Astrocyte (in vitro differentiated cells and primary cell): ENCODE measurements around the gene PCYT2. TPM values are rescaled to one million over a fixed set of nuclear protein-coding genes. Genes with fewer than 3 reads are reported as not detected.

ENCODE experiments used
- DNase-seq: peaks from one replicate; pipeline ENCODE4 v3.0.0-alpha.2; 2010; ENCODE audit warnings: low read depth
- FAIRE-seq: peaks from 2 replicates; lab custom pipeline; 2011; peaks lifted over from hg19 to GRCh38; lab: Jason Lieb, UNC
- H2AFZ ChIP-seq: 2 replicates; pipeline ENCODE4 v1.6.0; 2012; ENCODE audit warnings: low read depth, low read length, inconsistent platforms
- H3K27ac ChIP-seq: 2 replicates; pipeline ENCODE4 v1.5.1; 2011; ENCODE audit warnings: low read depth, low read length, inconsistent platforms
- H3K27me3 ChIP-seq: 2 replicates; pipeline ENCODE4 v1.6.0; 2011; ENCODE audit warnings: low read length, inconsistent platforms; ENCODE audit not compliant: insufficient read depth
- H3K36me3 ChIP-seq: 2 replicates; pipeline ENCODE4 v1.5.1; 2011; ENCODE audit warnings: low read length, inconsistent platforms; ENCODE audit not compliant: insufficient read depth
- H3K4me1 ChIP-seq: 2 replicates; pipeline ENCODE4 v1.5.1; 2011; ENCODE audit warnings: low read length, inconsistent platforms; ENCODE audit not compliant: insufficient read depth
- H3K4me2 ChIP-seq: 2 replicates; pipeline ENCODE4 v1.6.0; 2012; ENCODE audit warnings: low read length, inconsistent platforms
- H3K4me3 ChIP-seq: 2 replicates; pipeline ENCODE4 v1.5.1; 2011; ENCODE audit warnings: low read depth, mild to moderate bottlenecking, low read length, inconsistent platforms; ENCODE audit not compliant: insufficient read depth
- H3K79me2 ChIP-seq: 2 replicates; pipeline ENCODE4 v1.6.0; 2012; ENCODE audit warnings: mild to moderate bottlenecking, low read length, inconsistent platforms; ENCODE audit not compliant: insufficient read depth
- H3K9ac ChIP-seq: 2 replicates; pipeline ENCODE4 v1.6.0; 2012; ENCODE audit warnings: mild to moderate bottlenecking, low read length, inconsistent platforms
- H3K9me3 ChIP-seq: 2 replicates; pipeline ENCODE4 v1.5.1; 2012; ENCODE audit warnings: low read depth, mild to moderate bottlenecking, low read length, inconsistent platforms; ENCODE audit not compliant: insufficient read depth
- H4K20me1 ChIP-seq: 2 replicates; pipeline ENCODE4 v1.6.0; 2012; ENCODE audit warnings: low read length, inconsistent platforms; ENCODE audit not compliant: insufficient read depth
- H3K27ac Mint-ChIP-seq: one replicate; pipeline ENCODE4 v1.8.0; 2021; ENCODE audit warnings: mild to moderate bottlenecking, mixed read lengths; ENCODE audit not compliant: unreplicated experiment
- H3K27me3 Mint-ChIP-seq: one replicate; pipeline ENCODE4 v1.8.0; 2021; ENCODE audit warnings: low read depth, mixed read lengths; ENCODE audit not compliant: unreplicated experiment
- H3K36me3 Mint-ChIP-seq: one replicate; pipeline ENCODE4 v1.8.0; 2021; ENCODE audit warnings: low read depth, mixed read lengths; ENCODE audit not compliant: unreplicated experiment
- H3K4me1 Mint-ChIP-seq: one replicate; pipeline ENCODE4 v1.8.0; 2021; ENCODE audit warnings: low read depth, mixed read lengths; ENCODE audit not compliant: unreplicated experiment
- H3K4me3 Mint-ChIP-seq: one replicate; pipeline ENCODE4 v1.8.0; 2021; ENCODE audit warnings: mild to moderate bottlenecking, moderate library complexity, mixed read lengths; ENCODE audit not compliant: unreplicated experiment
- H3K9me3 Mint-ChIP-seq: one replicate; pipeline ENCODE4 v1.8.0; 2021; ENCODE audit warnings: mild to moderate bottlenecking, mixed read lengths; ENCODE audit not compliant: unreplicated experiment
- CTCF ChIP-seq: IDR thresholded peaks from 2 replicates; pipeline ENCODE4 v1.5.1; 2011; ENCODE audit warnings: low read depth, mild to moderate bottlenecking, inconsistent platforms, low read length, moderate library complexity; ENCODE audit not compliant: insufficient read depth
- EZH2 ChIP-seq: IDR thresholded peaks from 2 replicates; pipeline ENCODE4 v1.6.1; 2012; ENCODE audit warnings: mild to moderate bottlenecking, low read length, inconsistent platforms; ENCODE audit not compliant: insufficient read depth
- total RNA-seq: library from RNA; stranded (reverse); gene quantifications from 2 replicates; pipeline ENCODE4 v1.2.1, GENCODE V29; 2021

The PCYT2 gene
- total RNA-seq, 1 donor from 2014 or later: 31.6 TPM

GRCh38 chr17:81934098-81934757 lies 23.0 kb upstream of the PCYT2 start:
- H3K9me3 Mint-ChIP-seq: no peaks in the 10 kb centered on the region

GRCh38 chr17:81933178-81933699 lies 22.0 kb upstream of the PCYT2 start:
- Mint-ChIP-seq H3K27ac (no peak overlapping the region), H3K4me3 (peak overlapping the region; percentile 40), H3K9me3 (no peaks in the 10 kb centered on the region), H3K27me3 (no peaks in the 10 kb centered on the region), H3K4me1 (peaks cover 5% of the 10 kb centered on the region), H3K36me3 (peaks cover 10% of the 10 kb centered on the region)
- H3K4me1 ChIP-seq: peaks cover 13% of the 10 kb centered on the region
- TF ChIP-seq EZH2 (no peak), CTCF (no peak)
- no peak overlapping the region for H3K4me3 ChIP-seq
- peaks cover 37% of the 10 kb centered on the region for H4K20me1 ChIP-seq
- no peak overlapping the region for H3K4me2 ChIP-seq
- no peak overlapping the region for H3K27ac ChIP-seq
- no peaks in the 10 kb centered on the region for H3K27me3 ChIP-seq
- H2AFZ ChIP-seq: no peak overlapping the region
- no peak for DNase-seq
- no peak for FAIRE-seq
- H3K9ac ChIP-seq: no peak overlapping the region
- H3K9me3 ChIP-seq: no peaks in the 10 kb centered on the region
- peaks cover 20% of the 10 kb centered on the region for H3K79me2 ChIP-seq
- no peaks in the 10 kb centered on the region for H3K36me3 ChIP-seq

More at GRCh38 chr17:81934098-81934757, 23.0 kb upstream of the PCYT2 start:
- peaks cover 32% of the 10 kb centered on the region for H4K20me1 ChIP-seq
- no peaks in the 10 kb centered on the region for H3K27me3 ChIP-seq
- Mint-ChIP-seq H3K36me3 (peaks cover 10% of the 10 kb centered on the region), H3K27me3 (peaks cover 3% of the 10 kb centered on the region), H3K27ac (peak overlapping the region; percentile 41), H3K4me1 (peaks cover 5% of the 10 kb centered on the region), H3K4me3 (no peak overlapping the region)
- no peak overlapping the region for H3K9ac ChIP-seq
- no peak overlapping the region for H3K4me3 ChIP-seq
- FAIRE-seq (no peak), DNase-seq (no peak)
- no peak overlapping the region for H2AFZ ChIP-seq
- H3K4me2 ChIP-seq: no peak overlapping the region
- H3K9me3 ChIP-seq: no peaks in the 10 kb centered on the region
- TF ChIP-seq EZH2: no peak
- TF ChIP-seq CTCF: no peak
- H3K4me1 ChIP-seq: peaks cover 6% of the 10 kb centered on the region
- H3K27ac ChIP-seq: no peak overlapping the region
- H3K79me2 ChIP-seq: peaks cover 20% of the 10 kb centered on the region
- H3K36me3 ChIP-seq: no peaks in the 10 kb centered on the region
